Hematopoietic multipotent progenitor cell treated with erythropoietin and hydrocortisone succinate and interleukin-3 and kit ligand, for 4 days (in vitro differentiated cells): ENCODE data around the gene DTWD2.
A peak's percentile ranks its signal among the peaks of the same experiment; 100 is the strongest.
"Not testable (repeated sequence)": the region's sequence is repeated elsewhere in the genome, so short reads cannot be mapped to it uniquely, and the experiment has no call there.

Experiments used
- DNase-seq: peaks from one replicate; pipeline ENCODE4 v3.0.0-alpha.2; 2015

Gene DTWD2, protein sequence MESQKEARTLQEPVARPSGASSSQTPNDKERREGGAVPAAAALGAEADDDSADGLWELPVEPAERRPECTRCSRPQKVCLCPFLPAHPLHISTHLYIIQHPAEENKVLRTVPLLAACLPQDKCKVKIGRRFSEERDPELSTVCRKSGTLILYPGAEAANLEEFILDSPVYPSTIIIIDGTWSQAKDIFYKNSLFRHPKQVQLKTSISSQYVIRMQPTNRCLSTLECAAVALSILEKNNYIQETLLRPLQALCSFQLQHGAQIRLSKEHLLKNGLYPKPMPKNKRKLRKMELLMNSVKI

DNA sequence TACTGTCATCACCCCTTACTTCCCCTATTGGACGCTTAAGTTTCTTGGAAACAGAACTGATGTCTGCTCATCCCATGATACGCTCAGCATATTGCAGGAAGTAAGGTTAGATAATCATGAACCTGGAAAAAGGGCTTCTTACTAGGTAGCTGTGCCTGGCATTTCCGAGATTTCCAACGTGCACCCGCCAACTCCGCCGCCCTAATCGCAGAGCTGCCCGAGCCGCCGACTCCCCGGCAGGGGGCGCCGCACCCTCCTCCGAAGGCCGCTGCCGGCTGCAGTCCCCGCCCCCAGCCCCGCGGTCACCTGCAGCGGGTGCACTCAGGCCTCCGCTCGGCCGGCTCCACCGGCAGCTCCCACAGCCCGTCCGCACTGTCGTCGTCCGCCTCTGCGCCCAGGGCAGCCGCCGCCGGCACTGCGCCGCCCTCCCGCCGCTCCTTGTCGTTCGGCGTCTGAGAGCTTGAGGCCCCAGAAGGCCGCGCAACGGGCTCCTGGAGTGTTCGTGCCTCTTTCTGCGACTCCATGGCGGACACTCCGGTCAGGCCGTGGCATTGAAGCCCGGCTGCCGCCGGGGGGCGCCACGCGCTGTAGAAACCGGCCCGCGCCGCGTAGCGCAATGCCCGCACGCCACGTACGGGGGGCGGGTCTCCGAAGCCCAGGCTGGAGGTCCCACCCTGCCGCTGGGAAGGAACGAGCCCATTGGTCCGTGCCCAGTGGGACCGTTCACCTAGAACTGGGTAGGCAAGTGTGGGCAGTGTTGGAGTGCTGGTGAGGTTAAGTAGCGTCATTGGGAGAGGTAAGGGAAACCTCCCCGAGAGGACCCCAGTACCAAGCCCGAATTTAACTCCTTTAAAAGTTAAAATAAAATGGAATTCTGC, at the start of gene DTWD2:
Gene DTWD2, minus strand, starts transcription at position 560 of the 878 bp plus-strand sequence. Its CDS starts 36 bp downstream, at position 524.
- DNase-seq = peak; percentile 97

DNA sequence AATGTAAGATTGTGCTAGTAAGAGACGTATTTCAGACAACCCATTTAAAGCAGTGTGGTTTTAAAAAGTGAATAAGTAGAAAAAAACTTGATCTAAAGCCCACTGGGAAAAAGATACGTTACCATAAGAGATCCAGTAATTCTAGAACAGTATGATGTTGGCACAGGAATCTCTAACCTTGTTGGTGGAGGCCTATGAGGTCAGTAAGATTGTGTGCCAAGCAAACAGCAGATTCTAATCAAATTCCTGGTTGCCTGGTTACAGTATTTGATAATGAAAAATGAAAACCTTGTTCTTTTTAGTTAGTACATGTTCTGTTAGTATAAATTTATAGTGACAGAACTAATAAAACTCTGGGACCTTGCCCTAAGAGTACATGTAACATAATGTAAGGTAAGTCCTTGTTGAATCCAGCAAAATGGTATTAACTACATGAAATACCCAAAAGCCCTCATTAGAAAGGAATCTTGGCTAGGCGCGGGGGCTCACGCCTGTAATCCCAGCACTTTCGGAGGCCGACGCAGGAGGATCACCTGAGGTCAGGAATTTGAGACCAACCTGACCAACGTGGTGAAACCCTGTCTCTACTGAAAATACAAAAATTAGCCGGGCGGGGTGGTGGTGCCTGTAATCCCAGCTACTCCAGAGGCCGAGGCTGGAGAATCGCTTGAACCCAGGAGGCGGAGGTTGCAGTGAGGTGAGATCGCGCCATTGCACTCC, 49.3 kb upstream of the DTWD2 start:
- no peak for DNase-seq

DNA sequence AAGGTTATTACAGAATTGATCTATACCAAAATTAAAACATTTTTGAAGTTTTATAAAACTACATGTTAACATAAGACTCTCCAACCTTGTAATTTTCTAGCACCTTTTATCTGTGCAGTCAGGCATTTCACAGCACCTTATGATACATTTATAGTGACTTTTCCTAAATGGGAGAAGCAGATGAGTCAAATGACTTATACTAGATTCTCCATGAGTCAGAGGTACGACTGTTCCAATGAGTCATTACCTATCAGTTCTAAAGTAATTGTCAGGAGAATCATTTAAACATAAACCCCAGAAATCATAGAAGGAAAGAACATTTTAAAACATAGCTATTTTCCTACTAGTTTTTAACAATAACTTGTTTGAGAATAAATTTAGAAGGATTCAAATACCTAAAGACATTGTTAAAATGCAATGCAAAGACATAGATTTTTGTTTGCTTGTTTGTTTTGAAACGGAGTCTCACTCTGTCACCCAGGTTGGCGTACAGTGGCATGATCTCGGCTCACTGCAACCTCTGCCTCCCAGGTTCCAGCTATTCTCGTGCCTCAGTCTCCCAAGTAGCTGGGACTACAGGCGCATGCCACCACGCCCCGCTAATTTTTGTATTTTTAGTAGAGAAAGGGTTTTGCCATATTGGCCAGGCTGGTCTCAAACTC, 47.9 kb upstream of the DTWD2 start:
- DNase-seq = no peak

DNA sequence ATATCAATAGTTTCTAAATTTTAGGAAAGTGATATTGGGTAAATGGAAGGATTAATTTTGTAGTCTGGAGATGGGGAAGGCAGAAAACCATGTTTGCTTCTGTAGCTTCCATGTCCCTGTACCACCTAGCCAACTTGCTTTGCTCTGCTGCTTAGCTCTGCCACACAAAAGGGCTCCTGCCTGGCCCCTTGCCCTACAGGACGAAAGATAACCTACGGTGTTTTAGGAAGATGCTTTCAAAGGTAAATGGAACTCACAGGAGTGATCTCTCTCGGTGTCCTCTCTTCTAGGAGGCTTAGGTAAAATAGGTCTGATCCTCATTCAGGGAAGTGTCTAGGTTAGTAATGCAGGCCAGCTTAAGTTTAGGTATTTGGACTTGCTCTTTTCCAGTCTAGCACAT, 44.8 kb upstream of the DTWD2 start:
- DNase-seq = no peak

DNA sequence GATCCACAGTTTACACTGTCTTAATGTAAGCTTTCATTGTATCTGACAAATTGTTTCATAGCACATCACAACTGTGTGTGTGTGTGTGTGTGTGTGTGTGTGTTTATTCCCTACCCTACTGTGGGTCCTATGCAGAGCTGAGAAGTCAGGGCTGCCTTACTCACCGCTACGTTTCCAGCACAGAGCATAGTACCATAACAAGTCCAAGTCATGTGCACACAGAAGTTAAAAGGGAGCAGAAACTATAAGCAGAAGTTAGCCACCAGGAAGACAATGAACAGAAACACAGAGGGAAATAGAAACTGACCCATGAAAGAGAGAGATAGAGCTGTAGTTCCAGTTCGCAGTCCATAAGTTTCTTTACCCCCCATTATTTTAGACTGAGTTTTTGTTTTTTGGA, 44.3 kb upstream of the DTWD2 start:
- peak; percentile 32 for DNase-seq

DNA sequence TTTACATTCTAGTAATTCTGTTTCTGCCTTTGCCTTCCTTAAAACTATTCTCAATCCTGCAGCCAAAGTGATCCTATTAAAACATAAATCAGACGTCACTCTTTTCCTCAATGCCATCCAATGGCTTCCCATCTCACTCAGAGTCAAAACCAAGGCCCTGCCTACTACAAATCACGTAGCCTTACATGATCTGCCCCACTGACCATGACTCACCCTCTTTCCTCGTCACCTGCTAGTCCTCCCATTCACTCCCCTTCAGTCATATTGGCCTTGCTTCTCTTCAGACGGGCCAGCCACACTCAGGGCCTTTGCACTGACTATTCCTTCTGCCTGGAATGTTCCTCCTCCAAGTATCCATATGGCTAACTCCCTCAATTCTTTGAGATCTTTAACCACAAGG, 43.6 kb upstream of the DTWD2 start:
- DNase-seq = no peak

DNA sequence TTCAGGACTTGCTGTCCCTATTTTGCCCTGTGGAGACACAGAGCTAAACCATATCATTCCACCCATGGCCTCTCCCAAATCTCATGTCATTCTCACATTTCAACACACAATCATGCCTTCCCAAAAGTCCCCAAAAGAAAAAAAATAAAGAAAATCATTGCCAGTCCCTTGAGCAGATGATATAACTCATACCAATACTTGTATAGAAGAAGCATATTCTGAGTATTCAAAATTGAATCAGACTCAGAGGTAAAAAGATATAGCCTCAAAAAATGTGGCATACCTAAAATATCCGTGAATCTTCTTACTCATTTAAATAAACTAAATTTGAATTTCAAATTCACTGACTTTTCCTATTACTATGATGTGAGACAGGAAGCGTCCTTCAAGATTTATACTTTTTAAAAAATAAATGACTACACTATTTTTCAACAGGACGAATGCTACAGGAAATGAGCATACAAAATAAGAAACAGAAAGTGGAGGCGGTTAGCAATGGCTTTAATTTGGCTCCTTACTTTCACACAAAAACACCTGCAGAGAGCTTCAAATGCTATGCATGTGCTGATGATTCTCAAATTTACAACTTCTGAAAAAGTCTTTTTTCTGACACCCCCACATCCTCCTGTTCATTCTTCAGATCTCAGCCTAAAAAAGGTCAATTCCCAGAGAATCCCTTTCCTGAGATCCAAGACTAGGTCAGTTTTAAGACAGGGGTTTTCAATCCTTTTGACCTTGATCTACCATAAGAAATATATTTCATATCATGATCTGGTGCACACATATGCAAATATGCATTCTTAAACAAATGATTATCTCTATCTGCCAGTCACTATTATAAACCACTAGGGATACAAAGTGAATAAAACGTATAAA, 42.9 kb upstream of the DTWD2 start:
- no peak for DNase-seq

DNA sequence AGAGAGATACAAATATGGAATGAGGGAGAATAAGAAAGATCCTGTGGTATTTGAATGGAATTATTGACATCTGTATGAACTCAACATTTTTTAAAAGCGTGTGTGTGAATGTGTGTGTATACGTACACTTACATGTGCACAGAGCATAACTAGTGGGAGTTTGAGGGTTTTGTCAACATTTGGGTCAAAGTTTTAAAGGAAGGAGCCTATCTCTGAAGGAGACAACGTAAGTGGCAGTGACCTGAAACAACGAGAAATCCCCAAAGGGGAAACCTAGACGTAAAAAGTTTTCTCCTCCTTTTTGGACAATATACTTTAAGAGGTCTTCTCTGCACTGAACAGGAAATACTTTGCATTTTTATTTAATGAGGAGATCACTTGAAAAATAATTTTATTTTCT, 40.2 kb upstream of the DTWD2 start:
- DNase-seq = no peak

DNA sequence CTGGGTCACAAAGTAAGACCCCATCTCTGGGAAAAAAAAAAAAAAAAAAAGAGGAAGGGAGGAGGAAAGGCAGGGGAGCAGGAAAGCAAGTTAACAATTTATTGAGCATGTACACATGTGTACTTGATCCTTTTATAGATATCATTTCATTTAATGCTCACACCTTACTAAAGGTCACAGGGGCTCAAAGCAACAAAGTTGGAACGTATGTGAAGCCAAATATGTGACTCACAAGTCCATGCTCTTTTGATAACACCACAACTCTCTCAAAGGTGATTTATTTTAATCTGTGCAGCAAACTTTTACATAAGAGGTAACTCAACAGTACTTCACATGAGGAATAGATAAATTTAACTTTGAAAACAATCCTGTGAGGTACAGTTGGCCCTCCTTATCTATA, 34.4 kb upstream of the DTWD2 start:
- no peak for DNase-seq

DNA sequence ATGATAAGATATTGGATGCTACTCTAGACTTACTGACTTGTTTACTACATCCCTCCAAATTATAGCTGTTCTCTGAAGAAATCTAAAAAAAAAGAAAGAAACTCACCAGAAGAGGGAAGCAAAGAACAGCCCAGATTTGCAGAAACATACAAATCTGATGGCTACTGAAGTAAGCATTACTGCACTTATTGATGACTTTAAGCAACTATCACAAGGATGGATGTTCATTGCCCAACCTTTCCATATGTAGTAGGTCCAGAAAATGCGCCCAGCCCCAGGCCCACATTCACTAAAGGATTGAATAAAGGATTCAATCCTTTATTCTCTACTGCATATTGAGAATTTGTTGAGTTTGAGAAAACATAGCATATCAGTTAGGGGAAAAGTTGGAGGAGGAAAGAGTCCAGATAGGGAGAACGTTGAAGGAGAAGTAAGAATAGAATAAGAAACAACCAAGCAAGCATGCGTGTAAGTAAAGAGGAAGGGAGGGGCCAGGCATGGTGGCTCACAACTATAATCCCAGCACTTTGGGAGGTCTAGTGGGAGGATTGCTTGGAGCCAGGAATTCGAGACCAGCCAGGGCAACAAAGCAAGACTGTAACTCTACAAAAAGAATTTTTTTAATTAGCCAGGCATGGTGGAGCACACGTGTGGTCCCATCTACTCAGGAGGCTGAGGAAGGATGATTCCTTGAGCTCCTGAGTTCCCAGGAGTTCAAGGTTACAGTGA, 33.8 kb upstream of the DTWD2 start:
- peak; percentile 78 for DNase-seq

DNA sequence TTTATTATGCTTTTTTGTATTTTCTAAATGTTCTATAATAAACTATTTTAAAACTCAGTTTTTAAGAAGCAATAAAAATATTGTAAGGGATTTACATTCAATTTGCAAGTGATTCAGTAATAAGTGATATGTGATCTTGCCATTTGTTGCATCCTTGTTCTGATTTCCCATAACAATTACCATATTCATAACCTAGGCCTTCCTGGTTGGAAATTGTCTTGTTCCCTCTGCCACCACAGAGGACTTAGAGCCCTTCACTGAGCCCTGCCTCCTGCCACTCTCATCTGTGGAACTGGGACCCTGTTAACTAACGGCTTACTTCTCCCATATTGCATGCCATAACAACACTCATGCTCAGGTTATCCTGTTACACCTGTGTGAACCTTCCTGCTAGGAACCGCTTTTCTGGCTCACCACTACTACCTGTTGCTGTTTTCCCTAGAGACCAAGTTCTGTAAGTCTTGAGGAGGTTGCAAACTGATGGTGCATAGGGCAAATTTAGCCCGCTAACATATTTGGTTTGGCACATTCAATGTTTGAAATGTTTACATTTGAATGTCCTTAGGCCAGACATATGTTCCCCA, 32.9 kb upstream of the DTWD2 start:
- no peak for DNase-seq

DNA sequence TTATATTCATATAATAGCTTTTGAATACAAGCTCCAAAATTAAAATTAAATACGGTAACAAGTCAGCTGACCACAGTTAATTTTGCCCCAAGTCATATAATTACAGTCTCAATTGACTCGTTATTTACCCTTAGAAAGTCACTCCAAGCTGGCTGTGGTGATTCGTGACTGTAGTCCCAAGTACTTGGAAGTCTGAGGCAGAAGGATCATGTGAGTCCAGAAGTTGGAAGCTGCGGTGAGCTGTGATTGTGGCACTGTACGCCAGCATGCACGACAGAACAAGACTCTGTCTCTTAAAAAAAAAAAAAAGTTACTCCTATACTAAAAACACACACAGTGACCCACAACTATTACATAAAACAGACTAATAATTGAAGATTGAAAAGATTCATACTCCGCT, 31.6 kb upstream of the DTWD2 start:
- no peak for DNase-seq

DNA sequence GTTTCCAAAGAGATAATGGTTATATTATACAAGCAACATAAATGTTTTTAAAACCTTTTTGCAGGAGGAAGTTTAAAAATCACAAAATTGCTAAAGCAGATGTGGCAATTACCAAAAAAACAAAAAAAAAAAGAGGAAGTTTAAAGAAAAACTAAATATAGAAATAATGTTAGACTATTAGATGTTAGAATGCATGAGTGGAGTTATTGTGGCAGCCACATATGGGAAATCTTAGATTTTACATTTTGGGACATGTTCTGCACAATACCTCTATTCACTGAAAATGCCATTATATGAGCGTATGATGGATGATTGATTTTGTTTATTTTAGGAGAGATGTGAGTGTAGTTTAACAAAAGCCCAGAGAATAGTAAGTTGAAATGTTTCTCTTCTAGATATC, 31.2 kb upstream of the DTWD2 start:
- DNase-seq = peak; percentile 59

DNA sequence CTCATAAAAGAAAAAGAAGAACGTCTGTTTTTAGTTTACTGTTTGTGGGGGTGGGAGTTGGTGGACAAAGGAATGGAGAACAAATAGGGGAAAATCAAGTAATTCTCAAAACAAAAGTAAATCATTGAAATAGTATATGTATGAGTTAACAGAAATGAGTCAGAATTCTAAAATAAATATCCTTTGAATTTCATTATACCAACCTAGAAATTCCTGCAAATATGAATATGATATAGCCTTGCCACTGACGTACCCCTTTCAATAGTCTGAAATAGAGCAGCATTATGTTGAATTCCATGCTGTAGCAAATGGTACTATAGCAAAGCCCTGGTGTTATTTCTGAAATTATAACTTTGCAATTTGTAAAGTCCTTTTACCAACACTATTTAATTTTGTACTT, 29.6 kb upstream of the DTWD2 start:
- no peak for DNase-seq

DNA sequence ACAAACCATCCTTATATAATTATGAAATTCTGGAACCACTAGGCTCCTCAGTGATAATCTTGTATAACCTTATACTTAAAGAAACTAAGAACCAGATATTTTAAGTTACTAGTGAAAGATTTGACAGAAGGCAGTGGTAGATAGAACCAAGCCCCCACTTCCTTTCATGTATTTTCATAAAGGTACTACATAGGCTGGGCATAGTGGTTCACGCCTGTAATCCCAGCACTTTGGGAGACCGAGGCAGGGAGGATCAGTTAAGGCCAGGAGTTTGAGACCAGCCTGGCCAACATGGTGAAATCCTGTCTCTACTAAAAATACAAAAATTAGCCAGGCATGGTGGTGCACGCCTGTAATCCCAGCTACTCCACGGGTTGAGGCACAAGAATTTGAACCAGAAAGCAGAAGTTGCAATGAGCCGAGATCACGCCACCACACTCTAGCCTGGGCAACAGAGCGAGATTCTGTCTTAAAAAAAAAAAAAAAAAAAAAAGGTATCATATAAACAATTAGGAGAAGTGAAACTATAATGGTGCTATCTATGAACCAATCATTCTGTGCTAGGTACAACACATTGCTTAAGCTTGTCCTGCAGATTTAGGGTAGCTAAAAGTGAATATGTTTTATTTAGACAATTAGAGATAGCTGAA, 27.9 kb upstream of the DTWD2 start:
- DNase-seq = no peak

DNA sequence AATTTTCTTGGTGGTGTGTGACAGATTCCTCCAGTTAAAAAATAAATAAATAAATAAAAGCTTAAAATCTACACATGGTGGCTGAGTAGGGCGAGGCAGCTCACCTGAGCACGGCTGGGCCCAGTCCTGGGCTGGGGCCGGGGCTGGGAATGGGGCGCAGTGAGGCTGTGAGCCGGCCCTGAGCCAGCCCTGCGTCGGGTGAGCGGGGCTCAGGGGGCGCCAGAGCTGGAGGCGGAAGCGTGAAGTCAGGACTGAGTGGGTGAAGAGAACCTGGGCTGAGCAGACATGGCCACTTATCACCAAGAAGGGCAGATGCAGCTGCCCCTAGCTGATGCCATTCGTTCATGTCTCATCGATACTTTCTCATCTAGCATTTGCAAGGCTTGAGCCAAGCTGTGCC, 22.8 kb upstream of the DTWD2 start:
- DNase-seq = no peak

DNA sequence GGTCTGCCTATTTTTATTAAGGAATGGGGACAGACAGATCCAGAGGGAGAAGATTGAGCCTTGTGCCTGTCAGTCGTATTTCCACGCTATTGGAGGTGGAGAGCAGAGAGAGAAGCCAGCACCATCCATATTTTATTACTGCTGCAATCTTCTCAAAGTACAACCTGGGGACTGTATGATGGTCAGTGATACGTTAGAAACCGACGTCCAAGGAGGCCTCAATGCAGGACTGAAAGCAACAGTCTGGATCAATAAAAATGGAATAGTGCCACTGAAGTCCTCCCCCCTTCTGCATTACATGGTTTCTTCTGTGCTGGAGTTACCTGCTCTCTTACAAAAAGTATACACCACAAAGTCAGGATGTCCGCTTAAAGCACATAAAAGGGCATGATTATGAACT, 21.9 kb upstream of the DTWD2 start:
- DNase-seq = no peak

DNA sequence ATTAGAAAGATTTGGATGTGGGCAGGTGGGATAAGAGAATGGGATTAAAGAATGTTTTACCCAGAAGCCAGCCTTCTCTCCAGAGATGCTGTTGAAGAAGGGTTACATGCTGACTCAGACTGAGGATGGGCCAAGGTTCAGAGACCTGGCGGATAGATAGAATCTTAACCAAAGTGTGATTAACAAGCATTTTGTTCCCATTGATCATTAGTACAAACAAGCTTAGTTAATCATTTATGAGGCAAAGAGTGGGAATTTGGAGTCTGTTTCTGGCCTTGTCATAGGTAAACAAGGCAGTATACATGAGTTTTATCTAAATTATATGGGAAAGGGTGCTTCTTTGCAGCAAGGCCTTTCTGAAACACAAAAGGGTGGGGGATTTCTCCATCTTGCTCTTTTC, 20.8 kb upstream of the DTWD2 start:
- no peak for DNase-seq

DNA sequence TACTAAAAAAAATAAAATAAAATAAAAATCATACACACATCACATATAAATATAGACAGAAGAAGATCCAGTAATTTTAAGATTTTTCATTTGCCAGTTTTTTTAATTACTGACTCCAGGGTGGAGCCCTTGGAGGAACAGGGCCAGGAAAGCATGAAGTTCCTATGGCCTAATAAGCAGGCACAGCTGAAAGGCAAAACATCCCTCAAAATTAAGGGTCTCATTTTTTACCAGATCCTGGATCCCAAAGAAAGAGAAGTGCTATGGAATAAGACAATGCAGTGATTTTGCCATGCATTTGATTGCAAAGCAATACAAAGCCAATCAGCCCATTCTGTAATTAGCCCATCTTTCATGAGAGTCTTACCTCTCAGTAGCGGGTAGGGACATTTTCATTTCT, 11.3 kb upstream of the DTWD2 start:
- DNase-seq = no peak

DNA sequence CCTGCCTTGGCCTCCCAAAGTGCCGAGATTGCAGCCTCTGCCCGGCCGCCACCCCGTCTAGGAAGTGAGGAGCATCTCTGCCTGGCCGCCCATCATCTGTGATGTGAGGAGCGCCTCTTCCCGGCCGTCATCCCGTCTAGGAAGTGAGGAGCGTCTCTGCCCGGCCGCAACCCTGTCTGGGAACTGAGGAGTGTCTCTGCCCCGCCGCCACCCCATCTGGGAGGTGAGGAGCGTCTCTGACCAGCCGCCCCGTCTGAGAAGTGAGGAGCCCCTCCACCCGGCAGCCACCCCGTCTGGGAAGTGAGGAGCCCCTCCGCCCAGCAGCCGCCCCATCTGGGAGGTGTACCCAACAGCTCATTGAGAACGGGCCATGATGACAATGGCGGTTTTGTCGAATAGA, 10.5 kb upstream of the DTWD2 start:
- not testable (repeated sequence) for DNase-seq

DNA sequence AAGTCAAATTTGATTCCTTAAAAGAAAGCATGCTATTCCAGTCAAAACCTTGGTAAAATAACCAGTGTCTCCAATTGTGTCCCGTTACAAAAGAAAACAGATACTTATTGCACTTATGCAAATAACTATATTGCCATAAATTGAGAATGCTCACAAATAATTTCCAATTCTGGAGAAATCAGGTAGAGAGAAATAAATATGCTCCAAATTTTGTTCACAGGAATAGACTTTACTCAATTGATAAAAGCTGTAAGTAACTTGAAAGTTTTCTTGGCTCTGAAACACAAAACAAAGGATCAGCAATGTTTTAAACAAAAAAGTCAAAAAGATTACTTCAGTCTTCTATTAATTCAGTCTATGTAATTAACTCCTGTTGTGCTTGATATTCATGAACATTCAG, 7.8 kb upstream of the DTWD2 start:
- DNase-seq = no peak
